Hematopoietic multipotent progenitor cell treated with erythropoietin and hydrocortisone succinate and interleukin-3 and kit ligand, for 17 days (in vitro differentiated cells): Measurements from ENCODE around the gene SNED1.

ENCODE experiments used
- DNase-seq: peaks from one replicate; pipeline ENCODE4 v3.0.0-alpha.2; 2015; ENCODE audit warnings: low spot score

The SNED1 gene

GRCh38 chr2:241048149-241048948, 49.9 kb downstream of the SNED1 start:
- DNase-seq: no peak

- no peak for DNase-seq
Observed at GRCh38 chr2:241048949-241049343, 50.5 kb downstream of the SNED1 start.

GRCh38 chr2:241049739-241050623, 51.6 kb downstream of the SNED1 start:
- DNase-seq: no peak

- no peak for DNase-seq
Observed at GRCh38 chr2:241050624-241051577, 52.5 kb downstream of the SNED1 start.

- no peak for DNase-seq
Observed at GRCh38 chr2:241051578-241052487, 53.4 kb downstream of the SNED1 start.

GRCh38 chr2:241052677-241053360, 54.4 kb downstream of the SNED1 start:
- DNase-seq: no peak

- DNase-seq: no peak
Observed at GRCh38 chr2:241053576-241054251, 55.3 kb downstream of the SNED1 start.

GRCh38 chr2:241061275-241061674, 62.9 kb downstream of the SNED1 start:
- DNase-seq: no peak

GRCh38 chr2:241062389-241063092, 64.1 kb downstream of the SNED1 start:
- no peak for DNase-seq

GRCh38 chr2:241063093-241063551, 64.7 kb downstream of the SNED1 start:
- DNase-seq: no peak

GRCh38 chr2:241063587-241063986, 65.2 kb downstream of the SNED1 start:
- DNase-seq: no peak

- peak; percentile 7 for DNase-seq
Observed at GRCh38 chr2:241064008-241064801, 65.8 kb downstream of the SNED1 start.

- no peak for DNase-seq
Observed at GRCh38 chr2:241064802-241065354, 66.5 kb downstream of the SNED1 start.

GRCh38 chr2:241065355-241065803, 67.0 kb downstream of the SNED1 start:
- no peak for DNase-seq

GRCh38 chr2:241066171-241066892, 67.9 kb downstream of the SNED1 start:
- DNase-seq: no peak

- DNase-seq: no peak
Observed at GRCh38 chr2:241066893-241067341, 68.5 kb downstream of the SNED1 start.
